HT1080 (cell line): ENCODE measurements around the gene SOCS4. TPM values are rescaled to one million over a fixed set of nuclear protein-coding genes. Genes with fewer than 3 reads are reported as not detected.

Experiments
- DNase-seq: peaks from one replicate; pipeline ENCODE4 v3.0.0-alpha.2; 2015; ENCODE audit warnings: low read depth
- total RNA-seq: library from RNA; depleted of rRNA; stranded (reverse); fragments of >200 nt; shearing (Covaris generic); gene quantifications from 2 replicates; pipeline ENCODE4 v1.2.3, GENCODE V29; 2014; rRNA removed

The SOCS4 gene
- total RNA-seq, 1 experiment from 2014 or later: 15.2 TPM

DNA sequence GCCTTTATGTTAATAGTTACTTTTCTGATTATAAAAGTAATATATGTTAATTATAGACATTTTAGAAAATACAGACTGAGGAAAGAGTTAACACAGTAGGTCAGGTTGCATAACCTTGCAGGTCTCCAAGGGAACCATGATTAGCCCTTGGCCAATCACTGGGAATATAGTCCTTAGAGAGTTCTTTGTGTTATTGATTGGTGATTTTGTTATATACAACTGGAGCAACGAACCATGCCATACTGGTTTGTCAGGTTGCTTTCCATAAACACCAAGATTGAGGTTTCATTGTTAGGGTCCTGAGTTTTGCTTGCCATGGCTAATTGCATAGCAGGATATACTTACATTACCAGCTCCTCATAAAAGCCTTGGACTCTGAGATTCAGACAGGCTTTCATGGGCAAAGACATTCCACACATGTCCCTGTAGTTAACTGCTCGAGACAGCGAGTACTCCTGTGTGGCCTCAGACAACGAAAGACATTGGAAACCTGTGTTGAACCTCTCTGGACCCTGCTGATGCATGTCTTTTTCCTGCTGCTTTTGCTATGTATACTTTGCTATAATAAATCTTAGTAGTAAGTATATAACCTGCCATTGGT lies 58.1 kb downstream of the SOCS4 start:
- no peak for DNase-seq

DNA sequence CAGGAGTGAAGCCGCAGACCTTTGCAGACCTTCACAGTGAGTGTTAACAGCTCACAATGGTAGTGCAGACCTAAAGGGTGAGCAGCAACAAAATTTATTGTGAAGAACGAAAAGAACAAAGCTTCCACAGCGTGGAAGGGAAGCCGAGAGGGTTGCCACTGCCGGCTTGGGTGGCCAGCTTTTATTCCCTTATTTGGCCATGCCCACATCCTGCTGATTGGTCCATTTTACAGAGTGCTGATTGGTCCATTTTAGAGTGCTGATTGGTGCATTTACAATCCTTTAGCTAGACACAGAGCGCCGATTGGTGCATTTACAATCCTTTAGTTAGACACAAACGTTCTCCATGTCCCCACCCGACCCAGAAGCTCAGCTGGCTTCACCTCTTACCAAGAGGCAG lies 59.9 kb downstream of the SOCS4 start:
- DNase-seq: no peak

DNA sequence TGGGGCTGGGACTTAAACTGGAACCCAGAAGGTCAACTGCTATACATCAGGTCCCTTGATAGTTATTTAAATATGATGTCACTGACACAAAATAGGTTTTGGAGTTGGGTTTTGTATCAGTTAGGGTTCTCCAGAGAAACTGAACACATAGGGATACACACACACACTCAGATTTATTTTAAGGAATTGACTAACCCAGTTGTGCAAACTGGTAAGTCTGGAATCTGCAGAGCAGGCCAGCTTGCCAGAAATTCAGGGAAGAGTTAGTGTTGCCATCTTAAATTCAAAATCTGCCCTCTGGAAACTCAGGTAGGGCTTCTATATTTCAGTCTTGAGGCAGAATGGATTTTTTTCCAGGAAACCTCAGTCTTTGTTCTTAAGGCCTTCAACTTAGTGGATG lies 61.3 kb downstream of the SOCS4 start:
- no peak for DNase-seq

DNA sequence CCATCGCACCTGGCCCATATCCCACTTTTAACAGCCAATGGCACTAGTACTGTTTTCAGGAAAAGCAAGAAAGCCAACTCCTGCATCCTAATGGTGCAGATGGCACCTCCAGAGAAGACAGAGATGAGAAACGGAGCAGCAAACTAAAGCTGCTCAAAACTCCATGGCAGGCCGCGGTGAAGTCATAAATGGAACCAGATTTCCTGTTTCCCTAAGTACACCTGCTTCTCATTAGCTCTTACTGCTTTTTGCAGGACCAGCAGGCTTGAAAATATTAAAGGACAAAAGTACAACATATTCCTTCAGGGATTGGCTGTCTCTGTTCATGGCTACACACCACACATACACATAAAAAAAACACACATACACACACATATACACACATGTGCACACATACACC lies 65.3 kb downstream of the SOCS4 start:
- DNase-seq: no peak

DNA sequence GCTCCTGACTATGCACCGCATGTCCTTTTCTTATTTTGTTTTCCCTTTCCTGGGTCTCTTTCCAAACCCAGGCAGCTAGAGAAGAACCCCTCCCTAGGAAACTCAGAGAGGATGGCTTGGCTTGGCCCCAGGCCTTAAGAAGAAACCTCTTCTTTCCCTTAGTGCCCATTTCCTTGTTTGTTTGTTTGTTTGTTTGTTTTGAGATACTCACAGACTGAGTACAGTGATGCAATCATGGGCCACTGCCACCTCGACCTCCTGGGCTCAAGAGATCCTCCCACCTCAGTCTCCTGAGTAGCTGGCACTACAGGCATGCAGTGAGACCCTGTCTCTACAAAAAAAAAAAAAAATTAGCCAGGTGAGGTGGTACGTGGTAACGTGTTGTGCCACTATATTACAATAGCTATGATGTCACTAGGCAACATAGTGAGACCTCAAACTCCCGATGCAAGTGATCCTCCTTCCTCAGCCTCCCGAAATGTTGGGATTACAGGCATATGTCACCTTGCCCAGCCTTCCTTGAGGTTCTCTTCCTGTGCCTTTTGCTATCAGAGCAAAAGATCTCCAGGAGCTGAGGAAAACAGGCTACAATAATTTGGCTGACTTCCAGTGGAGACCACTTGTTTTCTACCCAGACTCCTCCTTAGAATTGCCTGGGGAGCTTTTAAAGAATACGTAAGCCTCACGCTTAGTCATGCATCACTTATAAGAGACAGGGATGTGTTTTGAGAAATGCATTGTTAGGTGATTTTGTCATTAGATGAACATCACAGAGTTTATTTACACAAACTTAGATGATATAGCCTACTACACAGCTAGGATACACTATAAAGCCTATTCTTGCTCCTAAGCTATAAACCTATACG lies 67.5 kb downstream of the SOCS4 start:
- no peak for DNase-seq

DNA sequence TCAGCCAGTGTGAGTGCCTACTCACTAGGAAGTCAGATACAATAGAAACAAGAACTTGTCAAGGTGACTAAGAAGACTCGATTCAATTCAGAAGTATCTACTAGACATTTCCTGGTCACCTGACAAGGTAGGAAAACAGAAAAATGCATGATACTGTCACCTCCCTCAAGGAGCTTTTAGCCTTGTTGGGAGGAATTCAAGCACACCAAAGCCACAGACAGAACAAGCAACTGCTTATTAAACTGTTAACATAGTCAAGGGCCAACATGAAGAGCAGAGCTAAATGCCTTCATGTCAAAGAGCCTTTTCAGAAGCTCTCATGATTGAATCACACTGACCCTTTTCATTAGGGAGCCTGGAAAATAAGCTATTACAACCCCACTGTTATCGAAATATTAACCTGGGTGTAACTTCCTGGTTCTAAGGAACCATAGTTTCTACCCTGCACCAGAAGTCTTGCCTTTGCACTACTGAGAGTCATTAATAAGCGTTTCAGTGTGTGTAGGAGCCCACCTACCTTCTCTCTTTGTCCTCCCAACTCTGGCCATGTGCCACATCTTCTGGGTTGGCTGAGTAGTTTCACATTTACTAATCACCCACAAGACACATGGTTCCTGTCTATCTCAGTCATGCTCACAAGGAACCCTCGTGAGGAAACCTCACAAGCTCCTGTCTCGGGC lies 71.0 kb downstream of the SOCS4 start:
- DNase-seq: no peak

DNA sequence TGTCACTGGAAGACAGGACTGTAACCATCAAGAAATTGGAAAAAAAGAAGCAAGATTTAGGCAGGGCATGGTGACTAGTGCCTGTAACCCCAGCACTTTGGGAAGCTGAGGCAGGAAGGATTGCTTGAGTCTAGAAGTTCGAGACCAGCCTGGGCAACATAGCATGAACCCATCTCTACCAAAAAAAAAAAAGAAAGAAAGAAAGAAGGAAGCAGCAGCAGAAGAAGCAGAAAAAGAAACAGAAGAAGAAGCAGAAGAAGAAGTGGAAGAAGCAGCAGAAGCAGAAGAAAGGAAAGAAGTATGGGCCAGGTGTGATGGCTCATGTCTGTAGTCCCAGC lies 71.5 kb downstream of the SOCS4 start:
- no peak for DNase-seq

Other genes starting within 250 kb of the SOCS4 start
- 4.0 and 7.5 TPM in 2 replicates for gene GCH1, start 124.4 kb upstream of the SOCS4 start, total RNA-seq
- 14.8 and 16.3 TPM in 2 replicates for gene WDHD1, start 137 bp upstream of the SOCS4 start, total RNA-seq
- gene MAPK1IP1L, start 24.4 kb downstream of the SOCS4 start, total RNA-seq: 28.8 and 55.3 TPM in 2 replicates
- 53.8 and 69.3 TPM in 2 replicates for gene LGALS3, start 102.0 kb downstream of the SOCS4 start, total RNA-seq
- gene DLGAP5, start 164.3 kb downstream of the SOCS4 start, total RNA-seq: 42.8 and 53.6 TPM in 2 replicates
- 16.0 and 19.4 TPM in 2 replicates for gene FBXO34, start 244.2 kb downstream of the SOCS4 start, total RNA-seq